ENCODE results near the gene HSD17B11. TPM values are rescaled to one million over a fixed set of nuclear protein-coding genes. Genes with fewer than 3 reads are reported as not detected.
"Not testable (repeated sequence)": the region's sequence is repeated elsewhere in the genome, so short reads cannot be mapped to it uniquely, and the experiment has no call there.

Gene HSD17B11
- total RNA-seq, 1 donor from 2014 or later: 21.8 TPM

DNA sequence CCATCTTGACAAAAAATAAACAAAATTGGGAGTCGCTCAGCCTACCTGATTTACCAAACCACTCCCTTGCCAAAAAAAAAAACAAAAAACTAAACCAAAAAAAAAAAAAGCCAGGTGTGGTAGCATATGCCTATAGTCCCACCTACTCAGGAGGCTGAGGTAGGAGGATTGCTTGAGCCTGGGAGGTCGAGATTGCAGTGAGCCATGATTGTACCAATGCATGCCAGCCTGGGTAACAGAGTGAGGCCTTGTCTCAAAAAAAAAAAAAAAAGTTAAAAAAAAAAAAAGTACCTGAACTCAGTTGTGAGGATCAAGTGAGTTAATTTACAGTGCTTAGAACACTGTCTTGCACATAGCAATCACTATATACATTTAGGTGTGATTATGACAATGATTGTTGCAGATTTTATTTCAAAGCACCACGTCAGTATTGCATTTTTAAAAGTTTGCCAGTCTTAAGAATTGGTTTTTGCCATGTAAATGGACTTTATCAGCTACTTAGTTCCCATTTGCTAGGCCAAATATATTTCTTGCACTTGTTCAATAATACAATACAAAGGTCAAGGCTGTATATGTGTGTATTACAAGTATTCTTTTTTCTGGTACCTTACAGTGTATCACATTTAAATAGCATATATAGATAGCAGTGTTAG is 36.0 kb upstream of the HSD17B11 start:
- H3K27me3 Mint-ChIP-seq (ENCODE audit: unreplicated experiment): no peaks in the 10 kb centered on the region
- H3K9me3 Mint-ChIP-seq (ENCODE audit: unreplicated experiment): no peaks in the 10 kb centered on the region
- TF ChIP-seq, protein P1, sequence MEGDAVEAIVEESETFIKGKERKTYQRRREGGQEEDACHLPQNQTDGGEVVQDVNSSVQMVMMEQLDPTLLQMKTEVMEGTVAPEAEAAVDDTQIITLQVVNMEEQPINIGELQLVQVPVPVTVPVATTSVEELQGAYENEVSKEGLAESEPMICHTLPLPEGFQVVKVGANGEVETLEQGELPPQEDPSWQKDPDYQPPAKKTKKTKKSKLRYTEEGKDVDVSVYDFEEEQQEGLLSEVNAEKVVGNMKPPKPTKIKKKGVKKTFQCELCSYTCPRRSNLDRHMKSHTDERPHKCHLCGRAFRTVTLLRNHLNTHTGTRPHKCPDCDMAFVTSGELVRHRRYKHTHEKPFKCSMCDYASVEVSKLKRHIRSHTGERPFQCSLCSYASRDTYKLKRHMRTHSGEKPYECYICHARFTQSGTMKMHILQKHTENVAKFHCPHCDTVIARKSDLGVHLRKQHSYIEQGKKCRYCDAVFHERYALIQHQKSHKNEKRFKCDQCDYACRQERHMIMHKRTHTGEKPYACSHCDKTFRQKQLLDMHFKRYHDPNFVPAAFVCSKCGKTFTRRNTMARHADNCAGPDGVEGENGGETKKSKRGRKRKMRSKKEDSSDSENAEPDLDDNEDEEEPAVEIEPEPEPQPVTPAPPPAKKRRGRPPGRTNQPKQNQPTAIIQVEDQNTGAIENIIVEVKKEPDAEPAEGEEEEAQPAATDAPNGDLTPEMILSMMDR (IDR thresholded peaks at IDR 0.05): no peak
- H3K4me1 Mint-ChIP-seq (ENCODE audit: unreplicated experiment): peaks cover 18% of the 10 kb centered on the region
- DNase-seq (ENCODE audit: extremely low spot score, unreplicated experiment): no peak
- H3K36me3 Mint-ChIP-seq (ENCODE audit: unreplicated experiment): no peaks in the 10 kb centered on the region
- no peak overlapping the region for H3K4me3 Mint-ChIP-seq (ENCODE audit: unreplicated experiment)
- no peak overlapping the region for H3K27ac Mint-ChIP-seq (ENCODE audit: unreplicated experiment)

DNA sequence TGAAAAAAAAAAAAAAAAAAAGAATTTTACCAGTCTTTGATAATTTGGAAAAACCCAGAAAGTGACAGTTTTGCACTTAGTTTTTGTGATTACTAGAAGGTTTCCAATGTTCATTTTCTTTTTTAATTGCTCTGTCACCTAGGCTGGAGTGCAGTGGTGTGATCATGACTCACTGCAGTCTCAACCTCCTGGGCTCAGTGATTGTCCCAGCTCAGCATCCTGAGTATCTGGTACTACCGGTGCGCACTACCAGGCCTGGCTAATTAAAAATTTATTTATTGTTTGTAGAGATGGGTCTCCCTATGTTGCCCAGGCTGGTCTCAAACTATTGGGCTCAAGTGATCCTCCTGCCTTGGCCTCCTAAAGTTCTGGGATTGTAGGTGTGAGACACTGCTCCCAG is 34.7 kb upstream of the HSD17B11 start:
- Mint-ChIP-seq H3K4me1 (ENCODE audit: unreplicated experiment) (peaks cover 24% of the 10 kb centered on the region), H3K4me3 (ENCODE audit: unreplicated experiment) (no peak overlapping the region), H3K27me3 (ENCODE audit: unreplicated experiment) (no peaks in the 10 kb centered on the region), H3K36me3 (ENCODE audit: unreplicated experiment) (no peaks in the 10 kb centered on the region), H3K27ac (ENCODE audit: unreplicated experiment) (no peak overlapping the region), H3K9me3 (ENCODE audit: unreplicated experiment) (no peaks in the 10 kb centered on the region)
- no peak for DNase-seq (ENCODE audit: extremely low spot score, unreplicated experiment)
- TF ChIP-seq, protein P1 (IDR thresholded peaks at IDR 0.05): no peak

DNA sequence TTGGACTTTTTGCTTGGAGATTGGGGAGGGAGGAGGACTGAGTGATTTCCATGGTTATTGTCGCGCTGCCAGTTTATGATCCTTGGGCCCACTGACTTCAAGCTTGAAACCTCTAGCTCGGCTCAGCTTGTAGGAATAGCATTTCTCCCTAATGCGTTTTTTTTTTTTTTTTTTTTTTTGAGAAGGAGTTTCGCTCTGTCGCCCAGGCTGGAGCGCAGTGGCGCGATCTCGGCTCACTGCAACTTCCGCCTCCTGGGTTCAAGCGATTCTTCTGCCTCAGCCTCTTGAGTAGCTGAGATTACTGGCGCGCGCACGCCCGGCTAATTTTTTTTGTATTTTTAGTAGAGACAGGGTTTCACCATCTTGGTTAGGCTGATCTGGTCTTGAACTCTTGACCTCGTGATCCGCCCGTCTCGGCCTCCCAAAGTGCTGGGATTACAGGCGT is 33.1 kb upstream of the HSD17B11 start:
- not testable (repeated sequence) for H3K36me3 Mint-ChIP-seq (ENCODE audit: unreplicated experiment); H3K27ac Mint-ChIP-seq (ENCODE audit: unreplicated experiment); H3K9me3 Mint-ChIP-seq (ENCODE audit: unreplicated experiment); DNase-seq (ENCODE audit: extremely low spot score, unreplicated experiment); H3K27me3 Mint-ChIP-seq (ENCODE audit: unreplicated experiment)
- H3K4me3 Mint-ChIP-seq (ENCODE audit: unreplicated experiment): peak overlapping the region; percentile 88
- H3K4me1 Mint-ChIP-seq (ENCODE audit: unreplicated experiment): peaks cover 22% of the 10 kb centered on the region

DNA sequence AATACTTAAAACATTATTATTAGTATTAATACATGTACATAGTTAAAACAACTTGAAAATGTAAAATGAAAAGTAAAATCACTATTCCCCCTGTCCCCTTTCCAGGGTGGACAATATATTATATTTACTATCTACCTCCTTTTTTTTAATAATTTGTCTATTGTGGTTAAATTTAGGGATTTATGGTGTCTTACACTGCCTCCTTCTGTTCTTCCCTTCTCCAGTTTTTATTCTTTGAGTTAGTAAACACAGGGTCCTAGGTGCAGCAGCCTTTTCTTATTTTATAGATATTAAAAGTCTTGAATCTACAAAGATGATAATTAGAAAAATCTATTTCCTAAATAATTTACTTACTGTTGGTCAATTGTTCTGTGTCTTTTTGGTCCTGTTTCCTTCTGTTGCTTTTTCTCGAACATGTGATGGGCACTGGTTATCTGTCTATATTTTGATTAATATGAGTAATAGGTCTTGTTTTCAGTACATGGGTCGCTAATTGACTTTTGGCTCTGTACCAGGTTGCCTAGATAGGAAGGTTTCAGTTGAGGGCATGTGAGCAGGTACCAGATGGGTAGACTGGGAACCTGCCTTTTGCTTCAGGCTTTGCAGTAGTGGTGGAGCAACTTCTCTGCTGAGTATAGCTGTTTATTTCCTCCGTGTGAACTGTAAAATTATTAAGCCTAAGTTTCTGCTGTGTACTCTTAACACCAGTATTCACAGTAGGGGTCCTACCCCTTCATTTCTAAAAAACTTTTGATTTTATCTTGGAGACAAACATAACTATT is 32.5 kb upstream of the HSD17B11 start:
- peak overlapping the region; percentile 31 for H3K27ac Mint-ChIP-seq (ENCODE audit: unreplicated experiment)

DNA sequence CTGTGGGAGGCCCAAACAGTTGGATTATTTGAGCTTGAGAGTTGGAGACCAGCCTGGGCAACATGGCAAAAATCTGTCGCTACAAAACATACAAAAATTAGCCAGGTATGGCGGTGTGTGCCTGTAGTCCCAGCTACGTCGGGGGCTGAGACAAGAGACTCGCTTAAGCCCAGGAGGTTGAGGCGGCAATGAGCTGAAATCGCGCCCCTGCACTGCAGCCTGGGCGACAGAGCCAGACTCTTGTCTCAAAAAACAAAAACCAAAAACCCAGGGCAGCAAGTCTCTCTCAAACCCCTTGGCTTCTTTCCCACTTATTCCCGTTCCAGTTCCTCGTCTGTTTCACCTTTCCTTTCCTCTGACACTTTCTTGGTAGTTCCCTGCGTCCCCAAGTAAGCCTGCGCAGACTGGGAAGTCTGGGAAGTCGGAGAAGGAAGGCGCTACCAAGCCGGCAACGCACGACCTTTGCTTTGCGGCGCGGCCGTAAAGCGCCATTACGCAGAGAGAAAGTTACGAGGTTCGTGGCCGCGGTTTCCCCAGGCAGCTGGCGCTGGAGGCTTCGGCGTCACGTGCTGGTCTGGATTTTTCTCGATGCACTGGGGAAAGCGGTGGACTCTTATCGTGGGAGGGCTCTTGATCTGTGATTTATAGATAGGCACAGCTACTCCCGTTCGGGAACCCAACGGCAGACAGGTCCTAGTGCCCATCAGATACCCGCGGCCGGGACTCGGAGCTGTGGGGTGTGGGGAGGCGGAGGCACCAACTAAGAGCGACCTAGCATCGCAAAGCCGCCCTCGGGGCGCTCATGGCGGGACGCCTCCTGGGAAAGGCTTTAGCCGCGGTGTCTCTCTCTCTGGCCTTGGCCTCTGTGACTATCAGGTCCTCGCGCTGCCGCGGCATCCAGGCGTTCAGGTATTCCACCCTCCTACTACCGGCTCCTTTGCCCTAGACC is 31.4 kb upstream of the HSD17B11 start, which contains the start of gene NUDT9:
Gene NUDT9 (plus strand): TSS at position 470 of the 949 bp plus-strand sequence. CDS start 333 bp downstream, at position 803.
- Mint-ChIP-seq H3K9me3 (ENCODE audit: unreplicated experiment) (no peaks in the 10 kb centered on the region), H3K27ac (ENCODE audit: unreplicated experiment) (peak within 1 kb of the TSS; percentile 97), H3K4me1 (ENCODE audit: unreplicated experiment) (peaks cover 22% of the 10 kb centered on the region), H3K27me3 (ENCODE audit: unreplicated experiment) (no peaks in the 10 kb centered on the region), H3K4me3 (ENCODE audit: unreplicated experiment) (peak within 1 kb of the TSS; percentile 88), H3K36me3 (ENCODE audit: unreplicated experiment) (no peaks in the 10 kb centered on the region)
- TF ChIP-seq, protein P1 (IDR thresholded peaks at IDR 0.05): no peak
- DNase-seq (ENCODE audit: extremely low spot score, unreplicated experiment): peak; percentile 95

More for the DNA sequence above, 32.5 kb upstream of the HSD17B11 start:
- Mint-ChIP-seq H3K4me3 (ENCODE audit: unreplicated experiment) (peak overlapping the region; percentile 88), H3K36me3 (ENCODE audit: unreplicated experiment) (no peaks in the 10 kb centered on the region), H3K4me1 (ENCODE audit: unreplicated experiment) (peaks cover 22% of the 10 kb centered on the region), H3K9me3 (ENCODE audit: unreplicated experiment) (no peaks in the 10 kb centered on the region), H3K27me3 (ENCODE audit: unreplicated experiment) (no peaks in the 10 kb centered on the region)
- TF ChIP-seq, protein P1 (IDR thresholded peaks at IDR 0.05): peak; percentile 37
- DNase-seq (ENCODE audit: extremely low spot score, unreplicated experiment): no peak
